Tibial nerve (tissue), 3 donors: Measurements from ENCODE around the gene GSTO1.
A peak's percentile ranks its signal among the peaks of the same experiment; 100 is the strongest.

ENCODE experiments used
- CTCF ChIP-seq, 5 experiments: fragments of 200-600 bp in 3 of 5; fragments of 450-650 bp in 2 of 5; sonication (generic) in 3 of 5; IDR thresholded peaks; one replicate each; pipeline ENCODE4 v1.5.1; 2016 to 2019; ENCODE audit warnings: antibody characterized with exemption in 5 of 5, mild to moderate bottlenecking in 3 of 5, moderate library complexity in 2 of 5
- POLR2A ChIP-seq, 2 donors: fragments of 450-650 bp; IDR thresholded peaks; one replicate each; pipeline ENCODE4 v1.6.1; 2017; ENCODE audit warnings: antibody characterized with exemption in 2 of 2, mild to moderate bottlenecking in 2 of 2, moderate library complexity in 2 of 2

- TF ChIP-seq CTCF (IDR thresholded peaks at IDR 0.05), result peak; percentile 99 to 100 (median 99)
- no peak for TF ChIP-seq POLR2A (IDR thresholded peaks at IDR 0.05)
These were observed 36.8 kb downstream of the GSTO1 start for GRCh38 chr10:104291439-104291951.
